H1 (cell line): ENCODE data around the gene KCNH1. TPM values are rescaled to one million over a fixed set of nuclear protein-coding genes. Genes with fewer than 3 reads are reported as not detected.

Source experiments
- CTCF ChIA-PET: fragments of 300-600 bp; sonication (Branson Sonifier 250); formaldehyde crosslinking; loops from one replicate; lab custom pipeline; 2021; ENCODE audit not compliant: partially characterized antibody; lab: Charles Lee
- POLR2A ChIA-PET: fragments of 300-600 bp; sonication (Branson Sonifier 250); formaldehyde crosslinking; loops from one replicate; lab custom pipeline; 2021; ENCODE audit warnings: inconsistent platforms; ENCODE audit not compliant: partially characterized antibody; lab: Charles Lee
- DNase-seq, 2 experiments: peaks; one replicate each; pipeline versions ENCODE4 v3.0.0 to v3.0.0-alpha.2; 2010 to 2022; ENCODE audit warnings: low spot score in 2 of 2, low read depth in 1 of 2, mixed read lengths in 1 of 2
- FAIRE-seq: peaks from 2 replicates; lab custom pipeline; 2011; peaks lifted over from hg19 to GRCh38; lab: Jason Lieb, UNC
- H2AFZ ChIP-seq: 2 replicates; pipeline ENCODE4 v1.8.1; 2012; ENCODE audit warnings: low read length, inconsistent platforms
- H2AK5ac ChIP-seq: 2 replicates; pipeline ENCODE4 v1.6.1; 2013; ENCODE audit warnings: low read depth, low read length
- H2BK120ac ChIP-seq: replicated peaks from 2 replicates; pipeline ENCODE3; 2013; ENCODE audit warnings: low read depth, low read length, inconsistent platforms
- H2BK12ac ChIP-seq: 2 replicates; pipeline ENCODE4 v1.6.1; 2013; ENCODE audit warnings: low read depth, low read length
- H2BK15ac ChIP-seq: 2 replicates; pipeline ENCODE4 v1.6.1; 2013; ENCODE audit warnings: low read length
- H2BK20ac ChIP-seq: 2 replicates; pipeline ENCODE4 v1.6.1; 2013; ENCODE audit warnings: low read length
- H2BK5ac ChIP-seq: 2 replicates; pipeline ENCODE4 v1.6.1; 2013; ENCODE audit warnings: low read depth, low read length
- H3K14ac ChIP-seq: 2 replicates; pipeline ENCODE4 v1.6.1; 2013; ENCODE audit warnings: inconsistent platforms; ENCODE audit not compliant: insufficient read length
- H3K18ac ChIP-seq: 2 replicates; pipeline ENCODE4 v1.6.1; 2013; ENCODE audit warnings: low read length; ENCODE audit errors: extremely low read depth
- H3K23ac ChIP-seq: 2 replicates; pipeline ENCODE4 v1.6.1; 2013; ENCODE audit warnings: inconsistent platforms; ENCODE audit not compliant: insufficient read length
- H3K23me2 ChIP-seq: 2 replicates; pipeline ENCODE4 v1.6.1; 2013; ENCODE audit warnings: low read depth, low read length
- H3K27ac ChIP-seq: 2 replicates; pipeline ENCODE4 v1.6.1; 2011; ENCODE audit warnings: low read depth, low read length, inconsistent platforms
- H3K27me3 ChIP-seq, 4 experiments: replicated peaks in 1 of 4; 1 replicate in 1 of 4; 2 replicates in 3 of 4; pipeline versions ENCODE4 v1.6.1 to v1.8.1; 2011 to 2013; ENCODE audit warnings: low read length in 3 of 4, mild to moderate bottlenecking in 3 of 4, inconsistent platforms in 2 of 4, mixed read lengths in 2 of 4, moderate library complexity in 1 of 4; ENCODE audit not compliant: control insufficient read depth in 3 of 4, insufficient read depth in 3 of 4; ENCODE audit errors: extremely low read depth in 1 of 4
- H3K36me3 ChIP-seq, 4 experiments: 2 replicates each; pipeline versions ENCODE4 v1.6.1 to v1.8.1; 2011 to 2013; ENCODE audit warnings: mild to moderate bottlenecking in 4 of 4, low read length in 3 of 4, moderate library complexity in 2 of 4, control low read depth in 1 of 4, inconsistent platforms in 1 of 4; ENCODE audit not compliant: insufficient read depth in 4 of 4, control insufficient read depth in 2 of 4
- H3K4ac ChIP-seq: replicated peaks from 2 replicates; pipeline ENCODE3; 2013; ENCODE audit warnings: low read length, low read depth, mixed read lengths, inconsistent platforms; ENCODE audit not compliant: insufficient read length
- H3K4me1 ChIP-seq, 4 experiments: replicated peaks in 1 of 4; 1 replicate in 1 of 4; 2 replicates in 3 of 4; pipeline versions ENCODE4 v1.6.1 to v1.8.1; 2011 to 2013; ENCODE audit warnings: low read length in 3 of 4, inconsistent platforms in 2 of 4, mixed read lengths in 1 of 4; ENCODE audit not compliant: insufficient read depth in 4 of 4, control insufficient read depth in 3 of 4
- H3K4me2 ChIP-seq, 2 experiments: 2 replicates each; pipeline versions ENCODE4 v1.6.1 to v1.8.1; 2011 to 2013; ENCODE audit warnings: low read depth in 2 of 2, low read length in 2 of 2, control low read depth in 1 of 2, inconsistent platforms in 1 of 2, mild to moderate bottlenecking in 1 of 2; ENCODE audit not compliant: insufficient read depth in 1 of 2
- H3K4me3 ChIP-seq, 4 experiments: fragments of 200-600, 300-600 bp in 1 of 4; sonication (generic), shearing (Covaris generic), sonication (Bioruptor Twin) in 1 of 4; 2 replicates each; pipeline versions ENCODE4 v1.5.1 to v1.8.1; 2011 to 2016; ENCODE audit warnings: low read length in 4 of 4, low read depth in 3 of 4, control low read depth in 2 of 4, inconsistent platforms in 2 of 4, mild to moderate bottlenecking in 2 of 4, mixed read lengths in 1 of 4, moderate library complexity in 1 of 4; ENCODE audit not compliant: insufficient read depth in 2 of 4; ENCODE audit errors: extremely low read depth in 1 of 4
- H3K56ac ChIP-seq: replicated peaks from 2 replicates; pipeline ENCODE3; 2013; ENCODE audit warnings: low read depth, mild to moderate bottlenecking, mixed read lengths, low read length, inconsistent platforms; ENCODE audit not compliant: insufficient read length
- H3K79me1 ChIP-seq: 2 replicates; pipeline ENCODE4 v1.6.1; 2013; ENCODE audit warnings: low read depth, low read length, control low read depth
- H3K79me2 ChIP-seq, 2 experiments: 2 replicates each; pipeline versions ENCODE4 v1.6.1 to v1.8.1; 2012 to 2013; ENCODE audit warnings: low read length in 2 of 2, mild to moderate bottlenecking in 2 of 2, inconsistent platforms in 1 of 2; ENCODE audit not compliant: insufficient read depth in 2 of 2, control insufficient read depth in 1 of 2
- H3K9ac ChIP-seq, 4 experiments: replicated peaks in 1 of 4; 1 replicate in 1 of 4; 2 replicates in 3 of 4; pipeline versions ENCODE4 v1.6.1 to v1.8.1; 2011 to 2013; ENCODE audit warnings: low read depth in 3 of 4, low read length in 3 of 4, control low read depth in 2 of 4, mild to moderate bottlenecking in 2 of 4, moderate library complexity in 2 of 4, inconsistent platforms in 1 of 4; ENCODE audit errors: extremely low read depth in 1 of 4
- H3K9me3 ChIP-seq, 2 experiments: 2 replicates each; pipeline versions ENCODE4 v1.6.1 to v1.8.1; 2012 to 2013; ENCODE audit warnings: mild to moderate bottlenecking in 2 of 2, moderate library complexity in 2 of 2, control low read depth in 1 of 2, inconsistent platforms in 1 of 2, low read depth in 1 of 2, low read length in 1 of 2, mixed read lengths in 1 of 2; ENCODE audit not compliant: insufficient read depth in 2 of 2
- H4K20me1 ChIP-seq, 2 experiments: replicated peaks in 1 of 2; 2 replicates each; pipeline versions ENCODE3 to v1.8.1; 2011 to 2013; ENCODE audit warnings: inconsistent platforms in 2 of 2, low read length in 2 of 2, mild to moderate bottlenecking in 1 of 2; ENCODE audit not compliant: insufficient read depth in 2 of 2, control insufficient read depth in 1 of 2
- H4K5ac ChIP-seq: 2 replicates; pipeline ENCODE4 v1.6.1; 2013; ENCODE audit warnings: low read length, low read depth, mixed read lengths, inconsistent platforms; ENCODE audit not compliant: insufficient read length
- H4K8ac ChIP-seq: 2 replicates; pipeline ENCODE4 v1.8.0; 2013; ENCODE audit warnings: mild to moderate bottlenecking, moderate library complexity, low read length, inconsistent platforms; ENCODE audit not compliant: insufficient read depth; ENCODE audit errors: extremely low read depth
- H4K91ac ChIP-seq: replicated peaks from 2 replicates; pipeline ENCODE3; 2013; ENCODE audit warnings: low read length, mixed read lengths, inconsistent platforms; ENCODE audit not compliant: insufficient read length
- CBX5 ChIP-seq: fragments of 300-800, 300-1000 bp; sonication (generic); IDR thresholded peaks from 2 replicates; pipeline ENCODE4 v1.7.1; 2016; ENCODE audit warnings: antibody characterized with exemption, low read length, low read depth
- WGBS, 2 experiments: shearing (Covaris generic) in 1 of 2; methylation state at CpG; one replicate each; pipeline versions ENCODE4 v1.1.6 to v1.1.7; 2013 to 2015; ENCODE audit warnings: low lambda C conversion rate in 2 of 2, mixed read lengths in 2 of 2, inconsistent platforms in 1 of 2, low coverage in 1 of 2, missing lambda C conversion rate in 1 of 2; ENCODE audit not compliant: insufficient replicate concordance in 2 of 2, insufficient coverage in 1 of 2, insufficient read length in 1 of 2; ENCODE audit errors: extremely low coverage in 1 of 2, missing lambda C conversion rate in 1 of 2; 5-methylcytosine and 5-hydroxymethylcytosine counted together
- polyA plus RNA-seq, 7 experiments: library from polyadenylated mRNA; depleted of rRNA in 3 of 7; stranded (reverse) in 5 of 7; unstranded in 2 of 7; fragments of >200 nt in 5 of 7; fragments of 200-250 nt in 2 of 7; gene quantifications; 1 replicate in 5 of 7; 2 replicates in 1 of 7; 4 replicates in 1 of 7; pipeline versions ENCODE4 v1.2.1 to v1.2.3, GENCODE V29; 2011 to 2013; ENCODE audit warnings: missing spikeins in 2 of 7, mixed read lengths in 2 of 7
- total RNA-seq: library from RNA; stranded (reverse); fragmentation: NEBNext Ultra II Directional; extraction: Animal tissue kit (Norgen Biotek cat#: 25700); gene quantifications from 2 replicates; pipeline ENCODE4 v1.2.1, GENCODE V29; 2021

KCNH1 gene
- total and polyA plus RNA-seq, 2 of the 8 experiments (the other 6 are each of a cell fraction or from before 2014, with no cell fraction given), result 0.27 to 0.34 TPM

DNA sequence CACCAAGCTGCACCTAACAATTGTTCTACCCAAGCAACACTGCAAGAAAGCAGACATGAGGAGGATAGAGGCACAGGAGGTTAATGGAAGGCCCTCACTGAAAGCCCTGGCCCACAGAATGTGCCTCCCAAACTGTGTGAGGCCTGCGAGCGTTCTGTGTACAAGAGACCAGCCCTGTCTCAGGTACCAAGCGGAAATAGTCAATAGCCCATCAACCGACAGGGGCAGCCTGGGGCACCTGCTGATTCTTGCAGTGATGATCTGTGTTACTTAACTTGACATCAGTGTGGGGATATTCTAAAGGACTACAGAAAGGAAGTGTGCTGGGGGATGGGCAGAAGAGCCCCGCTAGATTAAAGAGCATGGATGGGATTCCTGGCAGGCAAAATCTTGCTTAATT lies 392.4 kb downstream of the KCNH1 start:
- Histone ChIP-seq H3K4me3 (no peak overlapping the region), H2BK15ac (no peak overlapping the region), H4K91ac (no peak overlapping the region)
- POLR2A ChIA-PET, result no interaction called here
- no peak for TF ChIP-seq CBX5
- TF ChIP-seq, all 59 proteins: peak for 0
- Histone ChIP-seq H3K27me3 (no peaks in the 10 kb centered on the region), H3K4me1 (no peaks in the 10 kb centered on the region; a peak in 1 of 7 replicates), H3K4me2 (no peak overlapping the region), H3K23me2 (no peaks in the 10 kb centered on the region), H3K23ac (no peak overlapping the region), H3K14ac (no peak overlapping the region), H2BK20ac (no peak overlapping the region), H2AK5ac (no peak overlapping the region), H3K18ac (no peak overlapping the region), H3K9me3 (no peaks in the 10 kb centered on the region), H2BK12ac (no peak overlapping the region), H3K79me1 (no peaks in the 10 kb centered on the region), H4K20me1 (no peaks in the 10 kb centered on the region), H3K27ac (no peak overlapping the region), H4K8ac (no peak overlapping the region), H2BK120ac (no peak overlapping the region), H2AFZ (no peak overlapping the region), H3K36me3 (no peaks in the 10 kb centered on the region), H3K4ac (no peak overlapping the region), H3K9ac (no peak overlapping the region), H4K5ac (no peak overlapping the region), H3K79me2 (no peaks in the 10 kb centered on the region), H2BK5ac (no peak overlapping the region), H3K56ac (no peak overlapping the region)
- DNase-seq (no peak), FAIRE-seq (no peak)
- CTCF ChIA-PET, result interaction anchor here (0.8 to 1.3 kb wide), 2 partner anchors 10 to 32 kb away, joined by 3 read pairs; no protein-coding TSS in a partner anchor
- WGBS, 2 experiments, result 79% methylated on average over 5 of the region's 5 CpGs; no CpG with 5 or more reads in 1 of the 2 experiments
